Measurements from ENCODE around the gene DPYSL4. TPM values are rescaled to one million over a fixed set of nuclear protein-coding genes. Genes with fewer than 3 reads are reported as not detected.

Gene DPYSL4
- total and polyA plus RNA-seq, 2 of the 13 experiments (the other 11 are each of a cell fraction or from before 2014, with no cell fraction given) = 0.84 to 1.2 TPM

DNA sequence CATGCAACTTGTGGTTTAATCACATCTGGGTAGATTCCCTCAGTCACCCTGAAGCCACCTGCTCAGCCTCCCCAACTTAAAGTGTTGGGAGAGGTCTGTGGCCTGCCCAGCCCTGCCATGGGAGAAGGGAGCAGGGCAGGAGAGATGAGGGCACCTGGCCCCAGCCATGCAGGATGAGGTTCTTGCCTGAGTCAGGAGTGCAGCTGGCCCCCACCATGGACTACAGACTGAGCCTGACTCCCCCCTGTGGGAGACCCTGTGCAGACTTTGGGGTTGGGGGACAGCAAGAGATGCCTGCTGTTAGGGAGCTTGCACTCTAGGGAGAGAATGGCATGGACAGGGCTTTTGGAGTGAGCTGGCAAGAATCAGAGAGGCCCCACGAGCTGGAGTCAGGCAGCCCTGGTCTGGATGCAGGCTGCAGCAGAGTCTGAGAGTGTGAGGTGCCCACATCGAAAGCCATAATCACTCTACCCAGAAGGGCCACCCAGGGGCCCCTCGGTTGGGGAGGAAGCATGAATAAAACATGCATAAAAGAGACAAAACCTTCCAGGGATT, 34.7 kb upstream of the DPYSL4 start (continued):
- no peak for TF ChIP-seq TARDBP (CRISPR knock-in tag; IDR thresholded peaks at IDR 0.05)
- TF ChIP-seq, protein P1, sequence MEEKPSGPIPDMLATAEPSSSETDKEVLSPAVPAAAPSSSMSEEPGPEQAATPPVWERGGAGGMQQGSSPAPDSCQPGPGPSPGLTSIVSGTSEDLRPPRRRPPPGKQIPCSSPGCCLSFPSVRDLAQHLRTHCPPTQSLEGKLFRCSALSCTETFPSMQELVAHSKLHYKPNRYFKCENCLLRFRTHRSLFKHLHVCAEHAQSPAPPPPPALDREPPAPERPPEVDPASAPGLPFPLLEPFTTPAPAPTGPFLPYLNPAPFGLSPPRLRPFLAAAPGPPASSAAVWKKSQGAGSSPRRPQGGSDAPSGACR (CRISPR knock-in tag; IDR thresholded peaks at IDR 0.05) = no peak
- no peak for TF ChIP-seq ZNF616 (CRISPR knock-in tag; IDR thresholded peaks at IDR 0.05; ENCODE audit: low read depth)
- TF ChIP-seq RNF2 (conservative IDR thresholded peaks at IDR 0.05; ENCODE audit: low read depth) = no peak
- TF ChIP-seq RBM39 (IDR thresholded peaks at IDR 0.05; ENCODE audit: low read depth, low read length, poor library complexity, severe bottlenecking) = no peak
- no peak for TF ChIP-seq ZNF367 (CRISPR knock-in tag; IDR thresholded peaks at IDR 0.05; ENCODE audit: borderline replicate concordance)
- TF ChIP-seq, protein P2, sequence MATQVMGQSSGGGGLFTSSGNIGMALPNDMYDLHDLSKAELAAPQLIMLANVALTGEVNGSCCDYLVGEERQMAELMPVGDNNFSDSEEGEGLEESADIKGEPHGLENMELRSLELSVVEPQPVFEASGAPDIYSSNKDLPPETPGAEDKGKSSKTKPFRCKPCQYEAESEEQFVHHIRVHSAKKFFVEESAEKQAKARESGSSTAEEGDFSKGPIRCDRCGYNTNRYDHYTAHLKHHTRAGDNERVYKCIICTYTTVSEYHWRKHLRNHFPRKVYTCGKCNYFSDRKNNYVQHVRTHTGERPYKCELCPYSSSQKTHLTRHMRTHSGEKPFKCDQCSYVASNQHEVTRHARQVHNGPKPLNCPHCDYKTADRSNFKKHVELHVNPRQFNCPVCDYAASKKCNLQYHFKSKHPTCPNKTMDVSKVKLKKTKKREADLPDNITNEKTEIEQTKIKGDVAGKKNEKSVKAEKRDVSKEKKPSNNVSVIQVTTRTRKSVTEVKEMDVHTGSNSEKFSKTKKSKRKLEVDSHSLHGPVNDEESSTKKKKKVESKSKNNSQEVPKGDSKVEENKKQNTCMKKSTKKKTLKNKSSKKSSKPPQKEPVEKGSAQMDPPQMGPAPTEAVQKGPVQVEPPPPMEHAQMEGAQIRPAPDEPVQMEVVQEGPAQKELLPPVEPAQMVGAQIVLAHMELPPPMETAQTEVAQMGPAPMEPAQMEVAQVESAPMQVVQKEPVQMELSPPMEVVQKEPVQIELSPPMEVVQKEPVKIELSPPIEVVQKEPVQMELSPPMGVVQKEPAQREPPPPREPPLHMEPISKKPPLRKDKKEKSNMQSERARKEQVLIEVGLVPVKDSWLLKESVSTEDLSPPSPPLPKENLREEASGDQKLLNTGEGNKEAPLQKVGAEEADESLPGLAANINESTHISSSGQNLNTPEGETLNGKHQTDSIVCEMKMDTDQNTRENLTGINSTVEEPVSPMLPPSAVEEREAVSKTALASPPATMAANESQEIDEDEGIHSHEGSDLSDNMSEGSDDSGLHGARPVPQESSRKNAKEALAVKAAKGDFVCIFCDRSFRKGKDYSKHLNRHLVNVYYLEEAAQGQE (IDR thresholded peaks at IDR 0.05; ENCODE audit: borderline replicate concordance in 1 of 2, low read depth in 1 of 2, low read length in 2 of 2) = no peak
- TF ChIP-seq RBFOX2 (IDR thresholded peaks at IDR 0.05; ENCODE audit: low read depth, low read length) = no peak
- no peak for TF ChIP-seq ZSCAN31 (CRISPR knock-in tag; IDR thresholded peaks at IDR 0.05; ENCODE audit: low read depth)
- TF ChIP-seq, protein P3, sequence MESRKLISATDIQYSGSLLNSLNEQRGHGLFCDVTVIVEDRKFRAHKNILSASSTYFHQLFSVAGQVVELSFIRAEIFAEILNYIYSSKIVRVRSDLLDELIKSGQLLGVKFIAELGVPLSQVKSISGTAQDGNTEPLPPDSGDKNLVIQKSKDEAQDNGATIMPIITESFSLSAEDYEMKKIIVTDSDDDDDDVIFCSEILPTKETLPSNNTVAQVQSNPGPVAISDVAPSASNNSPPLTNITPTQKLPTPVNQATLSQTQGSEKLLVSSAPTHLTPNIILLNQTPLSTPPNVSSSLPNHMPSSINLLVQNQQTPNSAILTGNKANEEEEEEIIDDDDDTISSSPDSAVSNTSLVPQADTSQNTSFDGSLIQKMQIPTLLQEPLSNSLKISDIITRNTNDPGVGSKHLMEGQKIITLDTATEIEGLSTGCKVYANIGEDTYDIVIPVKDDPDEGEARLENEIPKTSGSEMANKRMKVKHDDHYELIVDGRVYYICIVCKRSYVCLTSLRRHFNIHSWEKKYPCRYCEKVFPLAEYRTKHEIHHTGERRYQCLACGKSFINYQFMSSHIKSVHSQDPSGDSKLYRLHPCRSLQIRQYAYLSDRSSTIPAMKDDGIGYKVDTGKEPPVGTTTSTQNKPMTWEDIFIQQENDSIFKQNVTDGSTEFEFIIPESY (CRISPR knock-in tag; IDR thresholded peaks at IDR 0.05) = no peak
